HepG2 (cell line): ENCODE measurements around the gene IRF2. TPM values are rescaled to one million over a fixed set of nuclear protein-coding genes. Genes with fewer than 3 reads are reported as not detected.

Experiments
- CAMTA2 ChIP-seq: sonication (generic); formaldehyde crosslinking; IDR thresholded peaks from 2 replicates; pipeline ENCODE4 v1.4.0; 2020; ENCODE audit warnings: mild to moderate bottlenecking, missing genetic modification reagents, borderline replicate concordance
- JUNB ChIP-seq: sonication (generic); formaldehyde crosslinking; IDR thresholded peaks from 2 replicates; pipeline ENCODE4 v1.8.0; 2022; ENCODE audit warnings: missing genetic modification reagents, mild to moderate bottlenecking, borderline replicate concordance
- KDM5A ChIP-seq: fragments of 200-600 bp; sonication (generic); IDR thresholded peaks from 2 replicates; pipeline ENCODE4 v1.7.0; 2018; ENCODE audit warnings: antibody characterized with exemption, mild to moderate bottlenecking, low read length, borderline replicate concordance
- KLF15 ChIP-seq: sonication (generic); formaldehyde crosslinking; IDR thresholded peaks from 2 replicates; pipeline ENCODE4 v1.8.1; 2023; ENCODE audit warnings: borderline replicate concordance, mild to moderate bottlenecking, inconsistent platforms, missing genetic modification reagents, mixed read lengths
- MTA1 ChIP-seq: sonication (generic); formaldehyde crosslinking; IDR thresholded peaks from 2 replicates; pipeline ENCODE4 v1.4.0; 2020; ENCODE audit warnings: missing genetic modification reagents, mild to moderate bottlenecking, borderline replicate concordance
- RBFOX2 ChIP-seq: fragments of 200-400 bp; formaldehyde crosslinking; IDR thresholded peaks from 2 replicates; pipeline ENCODE4 v1.6.1; 2017; ENCODE audit warnings: low read depth, mild to moderate bottlenecking, low read length
- SOX5 ChIP-seq: IDR thresholded peaks from 2 replicates; pipeline ENCODE4 v1.6.1; 2016; ENCODE audit warnings: borderline replicate concordance
- TBX3 ChIP-seq: fragments of 450-650 bp; IDR thresholded peaks from 2 replicates; pipeline ENCODE4 v1.6.1; 2017; ENCODE audit warnings: antibody characterized with exemption, mild to moderate bottlenecking, inconsistent platforms, borderline replicate concordance
- U2AF2 ChIP-seq: fragments of 200-400 bp; formaldehyde crosslinking; IDR thresholded peaks from 2 replicates; pipeline ENCODE4 v1.6.1; 2017; ENCODE audit warnings: low read depth, mild to moderate bottlenecking, low read length
- ZNF572 ChIP-seq: sonication (generic); formaldehyde crosslinking; IDR thresholded peaks from 2 replicates; pipeline ENCODE4 v1.5.1; 2020; ENCODE audit warnings: mild to moderate bottlenecking, missing genetic modification reagents
- ZNF776 ChIP-seq: sonication (generic); formaldehyde crosslinking; IDR thresholded peaks from 2 replicates; pipeline ENCODE4 v1.4.0; 2020; ENCODE audit warnings: mild to moderate bottlenecking, missing genetic modification reagents
- polyA plus RNA-seq, 8 experiments: library from polyadenylated mRNA; depleted of rRNA in 3 of 8; stranded (reverse) in 7 of 8; unstranded in 1 of 8; fragments of >200 nt; fragmentation: Illumina TruSeq in 4 of 8; extraction: Trizol in 4 of 8; gene quantifications; 2 replicates each; pipeline versions ENCODE4 v1.2.1 to v1.2.3, GENCODE V29; 2011 to 2016; ENCODE audit warnings: low read depth in 4 of 8, missing spikeins in 1 of 8, mixed read lengths in 1 of 8; ENCODE audit not compliant: insufficient read depth in 1 of 8
- total RNA-seq, 5 experiments: library from RNA; depleted of rRNA; stranded (reverse); fragments of >200 nt; fragmentation: Illumina TruSeq; extraction: Trizol; gene quantifications; 2 replicates each; pipeline ENCODE4 v1.2.3, GENCODE V29; 2016; ENCODE audit warnings: low read depth in 1 of 5
- TF ChIP-seq, protein P1 (sequence below): sonication (generic); formaldehyde crosslinking; IDR thresholded peaks from 2 replicates; pipeline ENCODE4; 2020; ENCODE audit warnings: missing genetic modification reagents, mild to moderate bottlenecking, borderline replicate concordance
- TF ChIP-seq, protein P2 (sequence below): sonication (generic); formaldehyde crosslinking; IDR thresholded peaks from 2 replicates; pipeline ENCODE4 v1.4.0; 2020; ENCODE audit warnings: missing genetic modification reagents
- TF ChIP-seq, protein P3 (sequence below): sonication (generic); IDR thresholded peaks from 2 replicates; pipeline ENCODE4 v1.6.1; 2016; ENCODE audit warnings: low read depth, borderline replicate concordance
- TF ChIP-seq, protein P4 (sequence below): sonication (generic); formaldehyde crosslinking; IDR thresholded peaks from 2 replicates; pipeline ENCODE4 v1.4.0; 2020; ENCODE audit warnings: mild to moderate bottlenecking, low read depth, missing genetic modification reagents
- TF ChIP-seq, protein P5 (sequence below): sonication (generic); formaldehyde crosslinking; IDR thresholded peaks from 2 replicates; pipeline ENCODE4 v1.4.0; 2020; ENCODE audit warnings: missing genetic modification reagents, mild to moderate bottlenecking, borderline replicate concordance
- TF ChIP-seq, protein P6 (sequence below): IDR thresholded peaks from 2 replicates; pipeline ENCODE4 v1.6.1; 2016; ENCODE audit warnings: low read depth
- TF ChIP-seq, protein P7 (sequence below): sonication (generic); formaldehyde crosslinking; IDR thresholded peaks from 2 replicates; pipeline ENCODE4 v1.8.0; 2022; ENCODE audit warnings: mild to moderate bottlenecking, missing genetic modification reagents, moderate library complexity

Gene IRF2
- total and polyA plus RNA-seq, 2 of the 13 experiments (the other 11 are each of a cell fraction or from before 2014, with no cell fraction given) = 15.5 to 28.8 TPM

DNA sequence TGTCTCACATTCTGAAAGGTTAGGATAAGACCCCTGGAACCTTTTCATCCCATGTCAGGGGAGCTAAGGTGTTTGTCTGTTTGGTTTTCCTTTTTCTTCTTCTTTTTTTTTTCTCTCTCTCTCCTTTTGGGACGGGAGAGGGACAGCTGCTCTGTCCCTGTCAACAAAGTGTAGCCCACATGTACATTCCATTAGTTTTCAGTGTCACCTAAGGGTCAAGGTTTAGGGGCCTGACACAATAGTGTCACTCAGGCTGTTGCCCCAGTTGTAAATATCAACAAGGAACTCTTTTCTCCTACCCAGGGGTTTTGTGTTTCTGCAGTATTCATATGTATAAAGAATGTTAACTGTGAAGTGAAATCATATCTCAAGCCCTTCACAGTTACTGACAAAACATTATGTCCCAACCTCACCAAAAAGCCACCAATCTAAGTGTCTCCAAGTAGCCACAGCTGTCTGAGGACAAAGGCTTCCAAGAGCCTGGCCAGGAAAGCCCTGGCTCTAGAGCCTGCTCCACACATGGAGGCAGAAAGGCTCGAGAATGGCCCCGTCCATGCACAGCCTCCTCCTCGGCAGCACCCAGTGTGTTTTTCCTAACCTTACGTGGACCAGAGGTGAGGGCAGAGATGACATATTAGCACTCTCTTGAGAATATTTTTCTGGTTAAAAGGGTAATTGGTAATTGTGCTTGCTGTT is 9.4 kb downstream of the IRF2 start (continued):
- TF ChIP-seq, protein P1, sequence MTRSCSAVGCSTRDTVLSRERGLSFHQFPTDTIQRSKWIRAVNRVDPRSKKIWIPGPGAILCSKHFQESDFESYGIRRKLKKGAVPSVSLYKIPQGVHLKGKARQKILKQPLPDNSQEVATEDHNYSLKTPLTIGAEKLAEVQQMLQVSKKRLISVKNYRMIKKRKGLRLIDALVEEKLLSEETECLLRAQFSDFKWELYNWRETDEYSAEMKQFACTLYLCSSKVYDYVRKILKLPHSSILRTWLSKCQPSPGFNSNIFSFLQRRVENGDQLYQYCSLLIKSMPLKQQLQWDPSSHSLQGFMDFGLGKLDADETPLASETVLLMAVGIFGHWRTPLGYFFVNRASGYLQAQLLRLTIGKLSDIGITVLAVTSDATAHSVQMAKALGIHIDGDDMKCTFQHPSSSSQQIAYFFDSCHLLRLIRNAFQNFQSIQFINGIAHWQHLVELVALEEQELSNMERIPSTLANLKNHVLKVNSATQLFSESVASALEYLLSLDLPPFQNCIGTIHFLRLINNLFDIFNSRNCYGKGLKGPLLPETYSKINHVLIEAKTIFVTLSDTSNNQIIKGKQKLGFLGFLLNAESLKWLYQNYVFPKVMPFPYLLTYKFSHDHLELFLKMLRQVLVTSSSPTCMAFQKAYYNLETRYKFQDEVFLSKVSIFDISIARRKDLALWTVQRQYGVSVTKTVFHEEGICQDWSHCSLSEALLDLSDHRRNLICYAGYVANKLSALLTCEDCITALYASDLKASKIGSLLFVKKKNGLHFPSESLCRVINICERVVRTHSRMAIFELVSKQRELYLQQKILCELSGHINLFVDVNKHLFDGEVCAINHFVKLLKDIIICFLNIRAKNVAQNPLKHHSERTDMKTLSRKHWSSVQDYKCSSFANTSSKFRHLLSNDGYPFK (CRISPR knock-in tag) = no peak
- no peak for TF ChIP-seq MTA1 (CRISPR knock-in tag)
- TF ChIP-seq ZNF776 = no peak
- TF ChIP-seq TBX3 = peak; percentile 66; the same call in 1 of the 2 replicates
- TF ChIP-seq KLF15 (CRISPR knock-in tag) = no peak
- TF ChIP-seq ZNF572 (CRISPR knock-in tag) = no peak
- TF ChIP-seq U2AF2 = no peak
- TF ChIP-seq, protein P2, sequence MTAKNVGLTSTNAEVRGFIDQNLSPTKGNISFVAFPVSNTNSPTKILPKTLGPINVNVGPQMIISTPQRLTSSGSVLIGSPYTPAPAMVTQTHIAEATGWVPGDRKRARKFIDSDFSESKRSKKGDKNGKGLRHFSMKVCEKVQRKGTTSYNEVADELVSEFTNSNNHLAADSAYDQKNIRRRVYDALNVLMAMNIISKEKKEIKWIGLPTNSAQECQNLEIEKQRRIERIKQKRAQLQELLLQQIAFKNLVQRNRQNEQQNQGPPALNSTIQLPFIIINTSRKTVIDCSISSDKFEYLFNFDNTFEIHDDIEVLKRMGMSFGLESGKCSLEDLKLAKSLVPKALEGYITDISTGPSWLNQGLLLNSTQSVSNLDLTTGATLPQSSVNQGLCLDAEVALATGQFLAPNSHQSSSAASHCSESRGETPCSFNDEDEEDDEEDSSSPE = no peak
- TF ChIP-seq, protein P3, sequence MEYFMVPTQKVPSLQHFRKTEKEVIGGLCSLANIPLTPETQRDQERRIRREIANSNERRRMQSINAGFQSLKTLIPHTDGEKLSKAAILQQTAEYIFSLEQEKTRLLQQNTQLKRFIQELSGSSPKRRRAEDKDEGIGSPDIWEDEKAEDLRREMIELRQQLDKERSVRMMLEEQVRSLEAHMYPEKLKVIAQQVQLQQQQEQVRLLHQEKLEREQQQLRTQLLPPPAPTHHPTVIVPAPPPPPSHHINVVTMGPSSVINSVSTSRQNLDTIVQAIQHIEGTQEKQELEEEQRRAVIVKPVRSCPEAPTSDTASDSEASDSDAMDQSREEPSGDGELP = peak; percentile 88
- no peak for TF ChIP-seq KDM5A
- TF ChIP-seq, protein P4, sequence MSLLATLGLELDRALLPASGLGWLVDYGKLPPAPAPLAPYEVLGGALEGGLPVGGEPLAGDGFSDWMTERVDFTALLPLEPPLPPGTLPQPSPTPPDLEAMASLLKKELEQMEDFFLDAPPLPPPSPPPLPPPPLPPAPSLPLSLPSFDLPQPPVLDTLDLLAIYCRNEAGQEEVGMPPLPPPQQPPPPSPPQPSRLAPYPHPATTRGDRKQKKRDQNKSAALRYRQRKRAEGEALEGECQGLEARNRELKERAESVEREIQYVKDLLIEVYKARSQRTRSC (CRISPR knock-in tag) = no peak
- peak; percentile 95 for TF ChIP-seq SOX5 (CRISPR knock-in tag)
- TF ChIP-seq, protein P5, sequence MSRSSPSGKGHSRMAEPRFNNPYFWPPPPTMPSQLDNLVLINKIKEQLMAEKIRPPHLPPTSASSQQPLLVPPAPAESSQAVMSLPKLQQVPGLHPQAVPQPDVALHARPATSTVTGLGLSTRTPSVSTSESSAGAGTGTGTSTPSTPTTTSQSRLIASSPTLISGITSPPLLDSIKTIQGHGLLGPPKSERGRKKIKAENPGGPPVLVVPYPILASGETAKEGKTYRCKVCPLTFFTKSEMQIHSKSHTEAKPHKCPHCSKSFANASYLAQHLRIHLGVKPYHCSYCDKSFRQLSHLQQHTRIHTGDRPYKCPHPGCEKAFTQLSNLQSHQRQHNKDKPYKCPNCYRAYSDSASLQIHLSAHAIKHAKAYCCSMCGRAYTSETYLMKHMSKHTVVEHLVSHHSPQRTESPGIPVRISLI (CRISPR knock-in tag) = peak; percentile 86
- TF ChIP-seq RBFOX2 = no peak
- TF ChIP-seq CAMTA2 = no peak
- no peak for TF ChIP-seq JUNB (CRISPR knock-in tag)
- TF ChIP-seq, protein P6, sequence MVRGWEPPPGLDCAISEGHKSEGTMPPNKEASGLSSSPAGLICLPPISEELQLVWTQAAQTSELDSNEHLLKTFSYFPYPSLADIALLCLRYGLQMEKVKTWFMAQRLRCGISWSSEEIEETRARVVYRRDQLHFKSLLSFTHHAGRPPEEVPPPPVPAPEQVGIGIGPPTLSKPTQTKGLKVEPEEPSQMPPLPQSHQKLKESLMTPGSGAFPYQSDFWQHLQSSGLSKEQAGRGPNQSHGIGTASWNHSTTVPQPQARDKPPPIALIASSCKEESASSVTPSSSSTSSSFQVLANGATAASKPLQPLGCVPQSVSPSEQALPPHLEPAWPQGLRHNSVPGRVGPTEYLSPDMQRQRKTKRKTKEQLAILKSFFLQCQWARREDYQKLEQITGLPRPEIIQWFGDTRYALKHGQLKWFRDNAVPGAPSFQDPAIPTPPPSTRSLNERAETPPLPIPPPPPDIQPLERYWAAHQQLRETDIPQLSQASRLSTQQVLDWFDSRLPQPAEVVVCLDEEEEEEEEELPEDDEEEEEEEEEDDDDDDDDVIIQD (CRISPR knock-in tag) = peak; percentile 71; the same call in 1 of the 2 replicates
- TF ChIP-seq, protein P7, sequence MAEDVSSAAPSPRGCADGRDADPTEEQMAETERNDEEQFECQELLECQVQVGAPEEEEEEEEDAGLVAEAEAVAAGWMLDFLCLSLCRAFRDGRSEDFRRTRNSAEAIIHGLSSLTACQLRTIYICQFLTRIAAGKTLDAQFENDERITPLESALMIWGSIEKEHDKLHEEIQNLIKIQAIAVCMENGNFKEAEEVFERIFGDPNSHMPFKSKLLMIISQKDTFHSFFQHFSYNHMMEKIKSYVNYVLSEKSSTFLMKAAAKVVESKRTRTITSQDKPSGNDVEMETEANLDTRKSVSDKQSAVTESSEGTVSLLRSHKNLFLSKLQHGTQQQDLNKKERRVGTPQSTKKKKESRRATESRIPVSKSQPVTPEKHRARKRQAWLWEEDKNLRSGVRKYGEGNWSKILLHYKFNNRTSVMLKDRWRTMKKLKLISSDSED (CRISPR knock-in tag) = no peak
